HL-60/S4 treated with retinoic acid at 250 ng/mL for 4 days and 3 days (cell line): ENCODE results near the gene SCN8A.
"Not testable (repeated sequence)": the region's sequence is repeated elsewhere in the genome, so short reads cannot be mapped to it uniquely, and the experiment has no call there.

Experiments used
- in situ Hi-C: fragments of 300-500 bp; cut with MboI; formaldehyde crosslinking; loops from 2 replicates; pipeline ENCODE4 v1.7.0; 2022; ENCODE audit warnings: low sequenced_read_pairs

The SCN8A gene

DNA sequence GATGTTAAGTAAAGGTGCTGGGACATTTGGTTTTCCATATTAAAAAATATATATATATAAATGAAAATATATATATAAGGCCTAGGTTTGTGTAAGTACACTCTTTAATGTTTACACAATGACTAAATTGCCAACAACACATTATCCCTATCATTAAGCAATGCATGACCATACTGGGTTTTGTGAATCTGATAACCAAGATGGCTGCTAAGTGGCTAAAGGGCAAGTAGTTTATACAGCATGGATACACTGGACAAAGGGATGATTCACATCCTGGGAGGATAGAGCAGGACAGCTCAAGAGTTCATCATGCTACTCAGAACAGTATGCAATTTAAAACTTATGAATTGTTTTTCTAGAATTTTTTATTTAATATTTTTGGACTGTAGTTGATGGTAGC, 168.1 kb downstream of the SCN8A start:
- in situ Hi-C loops, result no loop called here

DNA sequence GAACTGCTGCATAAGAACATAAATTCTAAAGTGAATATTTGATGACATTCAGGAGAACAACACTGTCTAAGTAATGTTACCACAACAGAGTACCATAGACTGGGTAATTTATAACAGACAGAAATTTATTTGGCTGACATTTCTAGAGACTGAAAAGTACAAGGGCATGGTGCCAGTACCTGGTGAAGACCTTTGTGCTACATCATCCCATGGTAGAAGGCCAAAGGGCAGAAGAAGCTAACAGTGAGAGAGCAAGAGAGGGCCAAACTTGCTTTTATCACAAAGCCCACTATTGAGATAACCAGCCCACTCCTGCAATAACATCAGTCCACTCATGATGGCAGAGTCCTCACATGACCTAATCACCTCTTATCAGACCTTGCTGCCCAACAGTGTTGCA, 168.7 kb downstream of the SCN8A start:
- in situ Hi-C loops, result no loop called here

DNA sequence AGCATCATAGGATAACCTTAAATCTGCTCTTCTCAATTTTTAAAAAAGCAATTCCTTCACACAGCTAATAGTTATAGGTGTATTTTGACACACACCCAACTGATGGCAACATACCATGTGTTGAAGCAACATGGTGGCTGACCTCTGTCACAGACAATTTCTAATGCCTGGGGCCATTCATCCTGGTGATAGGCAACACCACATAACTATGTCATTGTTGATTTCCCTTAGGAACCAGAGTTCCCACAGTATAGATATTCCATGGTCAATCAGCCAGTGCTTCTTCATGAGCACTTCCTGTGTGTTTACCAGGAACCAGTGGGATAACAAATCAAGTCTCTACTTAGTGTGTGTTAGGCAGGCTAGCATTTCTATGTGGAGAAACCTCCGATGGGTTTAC, 169.2 kb downstream of the SCN8A start:
- in situ Hi-C loops, result no loop called here

DNA sequence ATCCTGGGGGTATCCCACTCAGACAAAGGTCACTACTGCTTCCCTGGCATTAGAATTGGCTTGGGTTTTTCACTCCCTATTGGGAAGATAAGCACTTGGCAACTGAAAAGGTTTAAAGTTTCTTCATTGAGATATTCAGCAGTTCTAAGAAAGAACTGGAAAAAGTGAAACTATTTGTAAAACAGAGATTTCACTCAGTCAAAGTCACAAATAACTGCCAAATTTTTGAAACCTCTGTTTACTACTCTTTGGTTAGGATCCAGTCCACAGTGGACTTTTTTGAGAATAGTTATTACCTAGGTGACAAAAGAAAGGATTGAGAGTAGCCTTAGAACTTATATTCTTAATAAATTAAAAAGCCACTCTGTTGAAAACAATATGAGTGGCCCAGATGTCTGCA, 172.7 kb downstream of the SCN8A start:
- in situ Hi-C loops, result no loop called here

DNA sequence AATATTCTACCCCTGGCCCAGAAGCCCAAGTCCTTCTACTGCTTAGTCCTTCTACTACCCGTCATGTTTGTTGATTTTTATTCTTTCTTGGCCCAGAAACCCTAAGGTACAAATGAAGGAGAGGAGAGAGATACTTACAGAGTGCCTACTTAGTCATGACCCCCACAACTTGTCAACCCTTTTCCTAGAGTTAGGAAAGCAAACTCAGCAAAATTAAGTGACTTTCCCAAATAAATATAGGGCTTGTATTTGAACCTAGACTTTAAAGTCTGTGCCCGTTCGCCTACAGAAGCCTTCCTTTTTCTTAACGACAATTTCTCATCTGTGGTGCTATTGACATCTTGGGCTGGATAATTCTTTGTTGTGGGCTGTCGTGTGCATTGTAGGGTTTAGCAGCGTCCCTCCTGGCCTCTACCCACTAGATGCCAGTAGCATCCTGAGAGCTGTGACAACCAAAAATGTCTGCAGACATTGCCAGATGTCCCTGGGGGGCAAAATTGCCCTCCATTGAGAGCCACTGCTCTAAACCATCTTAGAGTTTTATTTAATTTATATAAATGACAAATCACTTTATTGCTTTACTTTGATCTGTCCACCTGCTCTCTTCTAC, 175.1 kb downstream of the SCN8A start:
- in situ Hi-C loops, result no loop called here

DNA sequence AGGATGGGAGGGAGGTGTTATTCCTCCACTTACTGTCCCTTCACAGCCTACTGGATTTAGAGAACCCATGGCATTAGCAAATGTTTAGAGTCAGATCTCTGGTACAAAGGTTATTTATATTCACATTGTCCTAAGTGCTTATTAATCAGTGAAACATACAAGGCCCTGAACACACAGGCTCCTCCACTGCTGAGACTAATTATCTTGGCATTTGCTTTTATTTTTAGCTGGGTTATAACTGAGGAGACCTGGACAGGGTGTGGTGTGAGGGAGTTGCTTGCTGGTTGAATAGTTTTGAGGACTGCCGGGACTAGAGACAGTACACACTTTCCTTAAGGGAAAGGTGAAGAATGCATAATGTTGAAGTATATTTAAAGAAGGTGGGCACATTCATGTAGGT, 180.0 kb downstream of the SCN8A start:
- in situ Hi-C loops, result no loop called here

DNA sequence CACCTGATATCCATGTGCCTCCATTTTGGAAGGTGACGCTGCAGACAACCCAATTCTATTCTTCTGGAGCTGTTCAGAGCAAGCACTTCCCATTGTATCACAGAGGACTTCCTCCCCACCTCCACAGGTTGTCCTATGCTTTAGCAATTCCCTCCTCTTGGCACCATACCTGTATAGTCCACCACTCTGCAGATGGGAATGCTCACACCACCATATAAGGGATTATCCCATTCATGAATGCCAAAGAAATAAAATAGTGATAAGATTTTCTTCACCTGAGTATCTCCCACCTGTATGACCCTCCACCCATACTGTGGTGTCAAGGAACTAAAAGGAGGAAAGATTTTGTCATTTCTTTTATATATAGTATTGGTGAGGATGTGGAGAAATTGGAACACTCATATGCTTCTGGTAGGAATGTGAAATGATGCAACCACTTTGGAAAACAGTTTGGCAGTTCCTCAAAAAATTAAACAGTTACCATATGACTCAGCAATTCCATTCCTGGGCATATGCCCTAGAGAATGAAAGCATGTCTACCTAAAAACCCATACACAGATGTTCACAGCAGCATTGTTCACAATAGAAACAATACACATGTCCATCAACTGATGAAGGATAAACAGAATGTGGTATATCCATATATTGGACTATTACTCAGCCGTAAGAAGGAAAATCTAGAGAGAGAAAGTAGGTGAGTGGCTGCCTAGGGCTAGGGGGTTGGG, 182.3 kb downstream of the SCN8A start:
- in situ Hi-C loops, result no loop called here

DNA sequence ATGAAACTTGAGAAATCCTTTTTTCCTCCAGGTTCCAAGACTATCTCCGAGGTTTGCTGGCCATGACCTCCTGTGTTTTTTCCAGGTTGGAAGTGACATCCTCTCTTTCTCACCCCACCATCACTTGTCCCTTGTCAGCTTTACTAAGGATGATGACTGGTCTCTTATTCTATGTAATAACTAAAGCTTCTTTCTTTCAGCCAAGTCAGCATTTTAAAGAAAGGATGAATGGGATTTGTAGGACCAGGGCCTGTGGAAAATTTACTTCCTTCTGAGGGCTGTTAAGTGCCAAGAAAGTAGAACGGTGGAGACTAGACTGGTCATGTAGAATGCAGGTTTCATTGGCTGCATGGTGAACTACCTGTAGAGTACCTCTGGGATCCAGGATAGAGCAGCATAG, 183.9 kb downstream of the SCN8A start:
- in situ Hi-C loops, result no loop called here

DNA sequence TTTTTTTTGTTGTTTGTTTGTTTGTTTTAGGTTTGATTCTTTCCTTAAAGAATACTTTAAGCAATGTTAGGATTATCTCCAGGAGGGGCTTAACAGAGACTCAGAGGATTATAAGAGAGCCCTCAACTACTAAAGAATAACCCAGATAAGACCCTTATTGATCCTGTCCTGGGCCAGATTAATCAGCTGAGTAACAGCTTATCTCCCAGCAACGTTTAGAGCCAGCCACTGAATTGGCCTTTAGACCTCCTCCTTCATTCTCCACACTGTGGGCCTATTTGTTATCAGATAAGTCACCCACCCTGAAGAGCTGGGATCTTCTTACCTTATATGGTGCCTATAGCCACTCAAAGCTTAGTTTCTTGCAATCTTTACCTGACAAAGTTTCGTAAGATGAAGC, 186.4 kb downstream of the SCN8A start:
- in situ Hi-C loops, result no loop called here

DNA sequence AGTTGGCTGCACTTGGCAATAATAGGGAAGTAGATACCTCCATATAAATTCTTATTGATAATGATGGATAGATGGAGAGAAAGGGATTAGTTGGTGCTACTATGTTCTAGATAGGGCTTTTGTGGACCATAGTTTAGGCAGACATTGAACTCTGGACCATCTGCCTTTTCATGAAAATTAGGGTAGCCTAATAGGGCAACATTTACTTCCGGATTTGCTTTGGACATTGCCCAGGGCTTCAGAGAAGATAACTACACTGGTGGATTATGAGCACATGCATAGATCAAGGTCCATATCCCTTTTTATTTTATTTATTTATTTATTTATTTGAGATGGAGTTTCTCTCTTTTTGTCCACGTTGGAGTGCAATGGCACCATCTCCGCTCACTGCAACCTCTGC, 186.9 kb downstream of the SCN8A start:
- in situ Hi-C loops, result no loop called here

DNA sequence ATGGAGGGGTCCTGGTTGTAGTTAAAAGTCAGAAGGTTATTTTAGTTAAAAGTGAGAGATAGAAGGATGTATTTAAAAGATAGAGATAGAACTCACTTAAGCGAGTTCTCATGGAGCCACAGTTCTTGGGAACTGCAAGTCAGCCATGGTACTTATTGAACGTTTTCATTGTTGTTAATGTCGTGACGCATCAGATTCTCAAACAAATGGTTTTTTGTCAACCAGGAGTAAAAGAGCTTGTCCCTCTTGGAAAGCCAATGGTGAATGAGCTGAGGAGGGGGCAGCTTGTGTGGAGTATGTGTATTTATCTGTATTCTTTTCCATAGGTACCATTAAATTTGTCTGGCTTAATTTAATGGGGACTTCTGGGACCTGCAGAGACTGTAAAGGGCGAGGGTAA, 188.8 kb downstream of the SCN8A start:
- in situ Hi-C loops, result no loop called here

DNA sequence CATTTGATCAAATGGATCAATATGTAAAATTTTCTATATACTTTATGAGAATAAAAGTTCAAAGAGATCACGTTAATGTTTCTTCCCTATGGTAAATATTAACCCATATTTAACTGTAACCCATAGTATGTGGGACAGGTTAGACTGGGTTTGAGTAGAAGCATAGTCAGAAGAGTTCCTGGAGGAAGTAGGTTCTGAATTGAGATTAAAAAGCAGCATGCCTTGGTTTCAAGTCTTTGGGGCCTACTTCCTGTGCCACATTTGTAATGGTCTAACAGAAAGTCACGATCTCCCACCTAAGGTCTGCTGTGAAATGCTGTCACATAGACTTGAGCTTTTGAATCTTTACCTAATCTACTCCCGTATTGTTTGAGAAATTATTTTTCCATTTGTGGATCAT, 193.7 kb downstream of the SCN8A start:
- in situ Hi-C loops, result no loop called here

DNA sequence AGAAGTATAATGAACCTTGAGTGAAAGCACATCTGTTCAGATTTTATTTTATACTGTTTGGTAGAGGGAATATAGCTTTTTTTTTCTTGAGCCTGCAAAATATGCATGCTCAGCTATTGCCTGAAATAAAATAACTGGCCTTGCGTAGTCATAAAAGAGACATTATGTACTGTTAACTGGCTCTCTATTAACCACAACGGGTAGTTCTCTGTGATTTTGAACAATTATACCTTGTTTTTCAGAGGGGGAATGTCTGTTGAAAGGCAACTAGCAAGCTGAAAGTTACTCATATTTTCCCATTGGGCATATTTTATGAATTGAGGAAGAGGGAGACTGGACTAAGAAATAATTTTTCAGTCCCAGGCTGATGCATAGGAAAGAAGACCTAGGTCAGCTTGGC, 194.9 kb downstream of the SCN8A start:
- in situ Hi-C loops, result no loop called here

DNA sequence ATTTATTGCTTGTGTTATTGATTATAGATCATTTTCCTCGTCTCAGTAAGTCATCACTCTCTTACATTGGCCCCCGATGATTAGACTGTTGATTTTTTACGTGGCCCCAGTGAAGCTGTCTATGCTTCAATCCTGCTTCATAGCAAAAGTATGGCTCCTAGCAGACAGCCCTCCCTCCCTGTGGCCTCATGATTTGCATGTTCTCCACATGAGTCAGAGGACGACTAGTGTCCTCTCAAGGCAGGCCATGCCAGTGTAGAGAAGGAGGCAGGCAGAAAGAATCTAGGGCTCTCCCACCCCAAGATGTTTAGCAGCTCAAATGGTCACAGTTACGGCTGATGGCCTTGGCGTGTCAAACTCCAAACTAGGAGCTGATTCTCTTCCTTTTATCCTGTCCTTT, 197.8 kb downstream of the SCN8A start:
- in situ Hi-C loops, result no loop called here

DNA sequence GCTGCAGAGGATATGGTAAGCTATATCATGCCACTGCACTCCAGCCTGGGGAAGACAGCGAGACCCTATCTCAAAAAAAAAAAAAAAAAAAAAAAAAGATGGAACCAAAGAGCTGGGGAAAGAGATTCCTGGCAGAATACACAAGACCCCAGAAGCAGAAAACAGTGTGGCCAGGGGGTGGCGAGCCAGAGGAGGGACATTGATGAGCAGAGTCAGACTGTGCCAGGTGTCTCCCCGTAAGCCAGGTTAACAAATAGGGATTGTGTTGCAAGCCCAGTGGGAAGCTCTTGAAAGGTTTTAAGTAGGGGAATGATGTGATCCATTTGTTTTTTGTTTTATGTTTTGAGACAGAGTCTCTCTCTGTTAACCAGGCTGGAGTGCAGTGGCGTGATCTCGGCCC, 201.4 kb downstream of the SCN8A start:
- in situ Hi-C loops, result no loop called here

DNA sequence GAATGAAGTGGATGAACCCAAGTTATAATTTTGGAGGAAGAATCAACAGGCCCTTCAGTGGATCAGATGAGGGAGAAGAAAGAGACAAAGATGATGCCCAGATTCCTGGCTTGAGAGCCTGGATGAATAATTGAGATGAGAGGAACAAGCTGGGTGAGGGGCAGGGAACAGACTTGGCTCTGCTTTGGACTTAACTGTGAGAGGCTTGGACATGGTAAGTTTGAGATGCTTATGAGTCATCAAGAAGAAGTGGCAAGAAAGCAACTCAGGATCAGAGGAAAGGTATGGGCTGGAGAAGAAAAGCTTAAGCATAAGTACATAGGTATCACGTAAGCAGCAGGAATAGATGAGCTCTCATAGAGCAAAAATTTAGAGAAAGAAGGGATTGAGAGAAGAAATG, 202.2 kb downstream of the SCN8A start:
- in situ Hi-C loops, result no loop called here

DNA sequence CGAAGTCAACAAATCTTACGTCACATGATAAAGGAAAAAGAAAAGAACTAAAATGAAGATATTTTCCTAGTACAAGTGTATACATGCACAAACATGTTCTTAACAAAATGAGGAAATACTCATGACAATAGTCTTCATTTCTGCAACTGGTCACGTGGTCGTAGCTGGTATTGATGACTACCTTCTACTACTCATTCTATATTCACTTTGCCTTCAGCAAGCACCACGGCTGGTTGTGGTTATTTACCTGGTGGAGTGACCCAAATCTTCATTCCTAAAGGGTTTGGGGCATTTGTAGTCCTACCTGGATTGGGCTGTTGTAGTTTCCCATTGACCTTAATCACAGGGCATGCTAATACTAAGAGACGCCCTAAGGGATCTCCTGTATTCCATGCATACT, 206.3 kb downstream of the SCN8A start:
- in situ Hi-C loops, result no loop called here

DNA sequence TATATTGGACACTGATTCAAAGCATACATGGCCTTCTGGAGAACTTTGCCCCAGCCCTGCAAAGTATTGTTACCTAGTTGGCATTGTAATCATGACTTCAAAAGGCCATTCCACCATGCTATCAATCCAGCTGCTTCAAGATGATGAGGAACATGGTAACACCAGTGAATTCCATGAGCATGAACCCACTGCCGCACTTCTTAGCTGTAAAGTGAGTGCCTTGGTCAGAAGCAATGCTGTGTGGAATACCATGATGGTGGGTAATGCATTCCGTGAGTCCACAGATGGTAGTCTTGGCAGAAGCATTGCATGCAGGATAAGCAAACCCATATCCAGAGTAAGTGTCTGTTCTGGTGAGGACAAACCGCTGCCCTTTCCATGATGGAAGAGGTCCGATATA, 207.0 kb downstream of the SCN8A start:
- in situ Hi-C loops, result not testable (repeated sequence)

DNA sequence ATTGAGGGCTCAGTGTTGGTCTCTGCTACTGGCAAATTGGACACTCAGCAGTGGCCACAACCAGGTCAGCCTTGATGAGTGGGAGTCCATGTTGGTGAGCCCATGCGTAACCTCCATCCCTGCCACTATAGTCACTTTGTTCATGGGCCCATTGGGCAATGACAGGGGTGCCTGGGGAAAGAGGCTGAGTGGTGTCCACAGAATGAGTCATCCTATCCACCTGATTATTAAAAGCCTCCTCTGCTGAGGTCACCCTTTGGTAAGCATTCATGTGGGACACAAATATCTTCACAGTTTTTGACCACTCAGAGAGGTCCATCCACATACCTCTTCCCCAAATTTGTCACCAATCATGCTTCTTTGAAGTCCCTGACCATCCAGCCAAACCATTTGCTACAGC, 207.5 kb downstream of the SCN8A start:
- in situ Hi-C loops, result no loop called here

DNA sequence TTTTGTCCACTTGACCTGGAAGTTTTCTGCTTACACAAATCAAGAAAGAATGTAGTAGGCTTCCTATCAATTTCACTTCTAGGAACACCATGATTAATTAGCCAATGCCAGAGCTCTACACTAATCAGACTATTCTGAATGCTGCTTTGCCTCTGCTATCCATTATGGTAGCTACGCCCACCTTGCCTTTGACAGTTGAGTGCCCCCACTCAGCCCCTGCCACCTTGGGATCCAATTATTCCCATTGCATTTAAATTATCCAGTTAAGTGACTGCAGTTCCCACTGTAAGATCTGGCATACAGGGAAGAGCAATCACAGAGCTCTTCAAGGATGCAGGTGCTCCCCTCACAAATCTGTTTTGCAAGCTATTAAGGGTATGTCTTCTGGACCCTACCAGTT, 210.0 kb downstream of the SCN8A start:
- in situ Hi-C loops, result no loop called here

DNA sequence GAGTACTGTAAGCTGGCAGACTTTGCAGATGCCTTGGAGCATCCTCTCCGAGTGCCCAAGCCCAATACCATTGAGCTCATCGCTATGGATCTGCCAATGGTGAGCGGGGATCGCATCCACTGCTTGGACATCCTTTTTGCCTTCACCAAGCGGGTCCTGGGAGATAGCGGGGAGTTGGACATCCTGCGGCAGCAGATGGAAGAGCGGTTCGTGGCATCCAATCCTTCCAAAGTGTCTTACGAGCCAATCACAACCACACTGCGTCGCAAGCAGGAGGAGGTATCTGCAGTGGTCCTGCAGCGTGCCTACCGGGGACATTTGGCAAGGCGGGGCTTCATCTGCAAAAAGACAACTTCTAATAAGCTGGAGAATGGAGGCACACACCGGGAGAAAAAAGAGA, 215.9 kb downstream of the SCN8A start:
- in situ Hi-C loops, result no loop called here

DNA sequence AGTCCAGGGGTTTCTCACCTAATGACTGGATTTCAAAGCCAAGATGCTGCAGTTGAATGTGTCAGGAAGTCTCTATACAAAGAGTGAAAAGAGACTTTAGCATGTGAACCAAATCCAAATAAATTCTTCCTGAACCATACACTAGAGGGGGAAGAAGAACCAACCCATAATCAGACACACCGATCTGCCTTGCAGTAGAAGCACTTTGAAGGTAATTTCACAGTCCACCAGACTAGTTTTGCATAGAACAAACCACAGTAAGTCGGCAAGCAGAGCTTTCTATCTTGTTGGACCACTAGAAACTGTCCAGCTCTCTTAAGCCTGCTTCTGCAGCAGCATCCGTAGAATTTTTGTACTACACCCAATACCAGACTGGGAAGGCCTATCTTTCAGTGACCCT, 218.2 kb downstream of the SCN8A start:
- in situ Hi-C loops, result no loop called here
